ENCODE data around the gene DYSF. TPM values are rescaled to one million over a fixed set of nuclear protein-coding genes. Genes with fewer than 3 reads are reported as not detected.

Gene DYSF
- total RNA-seq, 1 donor from 2014 or later, result 0.12 TPM

GRCh38 chr2:71456617-71457016, 3.3 kb downstream of the DYSF start:
- intact Hi-C loops (cut with micrococcal nuclease), result no loop called here

GRCh38 chr2:71457123-71457915, 4.0 kb downstream of the DYSF start:
- intact Hi-C loops (cut with micrococcal nuclease), result no loop called here

GRCh38 chr2:71457923-71458322, 4.6 kb downstream of the DYSF start:
- intact Hi-C loops (cut with micrococcal nuclease), result no loop called here

- intact Hi-C loops (cut with micrococcal nuclease), result no loop called here
These were observed 5.2 kb downstream of the DYSF start for GRCh38 chr2:71458413-71459083.

GRCh38 chr2:71459084-71459431, 5.7 kb downstream of the DYSF start:
- intact Hi-C loops (cut with micrococcal nuclease), result no loop called here

GRCh38 chr2:71460056-71460455, 6.7 kb downstream of the DYSF start:
- intact Hi-C loops (cut with micrococcal nuclease), result loop anchor here (2.0 kb wide), 1 partner anchor 51 kb away; no protein-coding TSS in a partner anchor

GRCh38 chr2:71460595-71461303, 7.4 kb downstream of the DYSF start:
- intact Hi-C loops (cut with micrococcal nuclease), result loop anchor here (2.0 kb wide), 1 partner anchor 50 kb away; no protein-coding TSS in a partner anchor

GRCh38 chr2:71461304-71461671, 7.9 kb downstream of the DYSF start:
- intact Hi-C loops (cut with micrococcal nuclease), result loop anchor here (2.0 kb wide), 1 partner anchor 50 kb away; no protein-coding TSS in a partner anchor

- intact Hi-C loops (cut with micrococcal nuclease), result no loop called here
These were observed 8.8 kb downstream of the DYSF start for GRCh38 chr2:71462056-71462605.

- intact Hi-C loops (cut with micrococcal nuclease), result no loop called here
These were observed 9.4 kb downstream of the DYSF start for GRCh38 chr2:71462641-71463341.

- intact Hi-C loops (cut with micrococcal nuclease), result no loop called here
These were observed 9.9 kb downstream of the DYSF start for GRCh38 chr2:71463342-71463654.

GRCh38 chr2:71464389-71464788, 11.0 kb downstream of the DYSF start:
- intact Hi-C loops (cut with micrococcal nuclease), result no loop called here

GRCh38 chr2:71465356-71465755, 12.0 kb downstream of the DYSF start:
- intact Hi-C loops (cut with micrococcal nuclease), result no loop called here

GRCh38 chr2:71465961-71466300, 12.6 kb downstream of the DYSF start:
- intact Hi-C loops (cut with micrococcal nuclease), result no loop called here

- intact Hi-C loops (cut with micrococcal nuclease), result no loop called here
These were observed 13.2 kb downstream of the DYSF start for GRCh38 chr2:71466301-71467179.

GRCh38 chr2:71467180-71467815, 13.9 kb downstream of the DYSF start:
- intact Hi-C loops (cut with micrococcal nuclease), result no loop called here

- intact Hi-C loops (cut with micrococcal nuclease), result no loop called here
These were observed 15.1 kb downstream of the DYSF start for GRCh38 chr2:71468279-71469015.

- intact Hi-C loops (cut with micrococcal nuclease), result no loop called here
These were observed 16.3 kb downstream of the DYSF start for GRCh38 chr2:71469403-71470398.

All from T-helper 1 cell treated with Interleukin-12 subunit alpha and Interleukin-12 subunit beta and Interleukin-4 antibody, amounts not matched to agents 30 ng/mL and 1 ng/mL, for 36 hours (primary cell).